ENCODE measurements around the gene GDF11. TPM values are rescaled to one million over a fixed set of nuclear protein-coding genes. Genes with fewer than 3 reads are reported as not detected.

GDF11 gene
- total and polyA plus RNA-seq, 2 of the 8 experiments (the other 6 are each of a cell fraction or from before 2014, with no cell fraction given): 12.1 to 15.1 TPM

GRCh38 chr12:55743406-55744339 lies 751 bp downstream of the GDF11 start (continued):
- TF ChIP-seq SAP30 (IDR thresholded peaks at IDR 0.05; ENCODE audit: insufficient read depth, insufficient replicate concordance, low read length) (peak; percentile 84), ASH2L (IDR thresholded peaks at IDR 0.05; ENCODE audit: low read length) (peak; percentile 30), MAFK (IDR thresholded peaks at IDR 0.05; ENCODE audit: low read depth, low read length) (no peak), RXRA (IDR thresholded peaks at IDR 0.05; ENCODE audit: insufficient read depth, low read depth, low read length) (no peak), CTCF (IDR thresholded peaks at IDR 0.05; ENCODE audit: control extremely low read depth in 1 of 3, insufficient read depth in 1 of 3, low read depth in 1 of 3, low read length in 3 of 3) (no peak), SIX5 (IDR thresholded peaks at IDR 0.05; ENCODE audit: low read depth, low read length) (no peak), E2F6 (IDR thresholded peaks at IDR 0.05) (peak; percentile 12; the same call in 1 of the 2 replicates), TAF7 (optimal IDR thresholded peaks at IDR 0.05; ENCODE audit: borderline replicate concordance, low read depth, low read length) (peak; percentile 51), YY1 (IDR thresholded peaks at IDR 0.05; ENCODE audit: low read depth, low read length) (no peak)

Measured in H1 (cell line).